ENCODE data around the gene CDC42BPB. TPM values are rescaled to one million over a fixed set of nuclear protein-coding genes. Genes with fewer than 3 reads are reported as not detected.
A peak's percentile ranks its signal among the peaks of the same experiment; 100 is the strongest.

The CDC42BPB gene
- total RNA-seq, 1 donor, result 118 TPM

GRCh38 chr14:103020271-103021170, 36.8 kb downstream of the CDC42BPB start:
- Histone ChIP-seq H3K79me2 (ENCODE audit: insufficient read depth, low read length) (peaks cover 95% of the 10 kb centered on the region), H3K4me2 (ENCODE audit: insufficient read depth, low read length) (no peak overlapping the region), H3K4me3 (ENCODE audit: insufficient read depth, low read length) (no peak overlapping the region), H3K27me3 (ENCODE audit: insufficient read depth, low read length) (no peaks in the 10 kb centered on the region), H3K4me1 (ENCODE audit: insufficient read depth, low read length) (peaks cover 26% of the 10 kb centered on the region), H2AFZ (ENCODE audit: low read length) (no peak overlapping the region), H3K27ac (ENCODE audit: low read depth, low read length) (no peak overlapping the region), H3K9me3 (ENCODE audit: low read depth, low read length) (no peaks in the 10 kb centered on the region), H3K36me3 (ENCODE audit: insufficient read depth, low read length) (peaks cover 7% of the 10 kb centered on the region), H4K20me1 (ENCODE audit: insufficient read depth, low read length) (peaks cover 67% of the 10 kb centered on the region)
- TF ChIP-seq, protein P1, sequence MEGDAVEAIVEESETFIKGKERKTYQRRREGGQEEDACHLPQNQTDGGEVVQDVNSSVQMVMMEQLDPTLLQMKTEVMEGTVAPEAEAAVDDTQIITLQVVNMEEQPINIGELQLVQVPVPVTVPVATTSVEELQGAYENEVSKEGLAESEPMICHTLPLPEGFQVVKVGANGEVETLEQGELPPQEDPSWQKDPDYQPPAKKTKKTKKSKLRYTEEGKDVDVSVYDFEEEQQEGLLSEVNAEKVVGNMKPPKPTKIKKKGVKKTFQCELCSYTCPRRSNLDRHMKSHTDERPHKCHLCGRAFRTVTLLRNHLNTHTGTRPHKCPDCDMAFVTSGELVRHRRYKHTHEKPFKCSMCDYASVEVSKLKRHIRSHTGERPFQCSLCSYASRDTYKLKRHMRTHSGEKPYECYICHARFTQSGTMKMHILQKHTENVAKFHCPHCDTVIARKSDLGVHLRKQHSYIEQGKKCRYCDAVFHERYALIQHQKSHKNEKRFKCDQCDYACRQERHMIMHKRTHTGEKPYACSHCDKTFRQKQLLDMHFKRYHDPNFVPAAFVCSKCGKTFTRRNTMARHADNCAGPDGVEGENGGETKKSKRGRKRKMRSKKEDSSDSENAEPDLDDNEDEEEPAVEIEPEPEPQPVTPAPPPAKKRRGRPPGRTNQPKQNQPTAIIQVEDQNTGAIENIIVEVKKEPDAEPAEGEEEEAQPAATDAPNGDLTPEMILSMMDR (IDR thresholded peaks at IDR 0.05; ENCODE audit: extremely low read depth, low read depth, low read length), result no peak
- DNase-seq (ENCODE audit: insufficient read length, low spot score, missing footprints), result no peak

GRCh38 chr14:103019826-103020225, 37.5 kb downstream of the CDC42BPB start:
- H3K27ac ChIP-seq (ENCODE audit: low read depth, low read length), result no peak overlapping the region
- peaks cover 95% of the 10 kb centered on the region for H3K79me2 ChIP-seq (ENCODE audit: insufficient read depth, low read length)
- no peaks in the 10 kb centered on the region for H3K9me3 ChIP-seq (ENCODE audit: low read depth, low read length)
- H4K20me1 ChIP-seq (ENCODE audit: insufficient read depth, low read length), result peaks cover 62% of the 10 kb centered on the region
- H2AFZ ChIP-seq (ENCODE audit: low read length), result no peak overlapping the region
- peaks cover 7% of the 10 kb centered on the region for H3K36me3 ChIP-seq (ENCODE audit: insufficient read depth, low read length)
- peaks cover 27% of the 10 kb centered on the region for H3K4me1 ChIP-seq (ENCODE audit: insufficient read depth, low read length)
- no peaks in the 10 kb centered on the region for H3K27me3 ChIP-seq (ENCODE audit: insufficient read depth, low read length)
- no peak overlapping the region for H3K4me2 ChIP-seq (ENCODE audit: insufficient read depth, low read length)
- TF ChIP-seq, protein P1 (IDR thresholded peaks at IDR 0.05; ENCODE audit: extremely low read depth, low read depth, low read length), result no peak
- DNase-seq (ENCODE audit: insufficient read length, low spot score, missing footprints), result no peak
- no peak overlapping the region for H3K4me3 ChIP-seq (ENCODE audit: insufficient read depth, low read length)

GRCh38 chr14:103019236-103019635, 38.1 kb downstream of the CDC42BPB start:
- Histone ChIP-seq H3K27me3 (ENCODE audit: insufficient read depth, low read length) (no peaks in the 10 kb centered on the region), H3K36me3 (ENCODE audit: insufficient read depth, low read length) (peaks cover 7% of the 10 kb centered on the region), H3K27ac (ENCODE audit: low read depth, low read length) (no peak overlapping the region), H3K4me2 (ENCODE audit: insufficient read depth, low read length) (no peak overlapping the region), H3K79me2 (ENCODE audit: insufficient read depth, low read length) (peaks cover 95% of the 10 kb centered on the region), H3K9me3 (ENCODE audit: low read depth, low read length) (no peaks in the 10 kb centered on the region), H3K4me1 (ENCODE audit: insufficient read depth, low read length) (peaks cover 27% of the 10 kb centered on the region), H4K20me1 (ENCODE audit: insufficient read depth, low read length) (peaks cover 61% of the 10 kb centered on the region), H3K4me3 (ENCODE audit: insufficient read depth, low read length) (no peak overlapping the region), H2AFZ (ENCODE audit: low read length) (no peak overlapping the region)
- DNase-seq (ENCODE audit: insufficient read length, low spot score, missing footprints), result no peak
- TF ChIP-seq, protein P1 (IDR thresholded peaks at IDR 0.05; ENCODE audit: extremely low read depth, low read depth, low read length), result no peak

DNA sequence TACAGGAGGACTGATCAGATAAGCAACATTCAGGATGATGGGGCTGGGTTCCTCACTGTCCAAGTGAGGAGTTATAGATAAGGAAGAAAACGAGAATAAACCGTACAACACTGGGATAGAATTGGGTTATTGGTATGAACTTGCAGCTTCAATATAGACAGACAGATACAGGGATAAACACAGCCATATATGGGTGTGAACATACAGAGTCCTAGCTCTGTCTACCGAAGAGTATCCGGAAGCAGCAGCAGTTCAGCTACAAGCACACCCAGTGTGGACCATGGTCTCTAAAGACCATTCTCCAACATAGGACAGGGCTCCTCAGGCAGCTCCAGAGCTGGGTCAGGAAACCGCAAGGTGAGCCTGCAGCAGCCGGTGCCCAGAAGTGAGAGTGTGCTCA, 40.8 kb downstream of the CDC42BPB start:
- Histone ChIP-seq H3K4me3 (ENCODE audit: insufficient read depth, low read length) (no peak overlapping the region), H3K9me3 (ENCODE audit: low read depth, low read length) (no peaks in the 10 kb centered on the region), H3K4me1 (ENCODE audit: insufficient read depth, low read length) (peaks cover 15% of the 10 kb centered on the region), H3K27me3 (ENCODE audit: insufficient read depth, low read length) (no peaks in the 10 kb centered on the region), H4K20me1 (ENCODE audit: insufficient read depth, low read length) (peaks cover 63% of the 10 kb centered on the region), H3K4me2 (ENCODE audit: insufficient read depth, low read length) (no peak overlapping the region), H2AFZ (ENCODE audit: low read length) (no peak overlapping the region), H3K79me2 (ENCODE audit: insufficient read depth, low read length) (peaks cover 96% of the 10 kb centered on the region), H3K36me3 (ENCODE audit: insufficient read depth, low read length) (peaks cover 7% of the 10 kb centered on the region), H3K27ac (ENCODE audit: low read depth, low read length) (no peak overlapping the region)
- TF ChIP-seq, protein P1 (IDR thresholded peaks at IDR 0.05; ENCODE audit: extremely low read depth, low read depth, low read length), result no peak
- DNase-seq (ENCODE audit: insufficient read length, low spot score, missing footprints), result peak; percentile 75
